GM21737 (cell line): Measurements from ENCODE around the gene ANGEL1.

Source experiments
- ATAC-seq: cut with Tn5 transposase; IDR thresholded peaks from one replicate; pipeline ENCODE4 v1.9.1; 2021; ENCODE audit warnings: mild to moderate bottlenecking, moderate library complexity; ENCODE audit not compliant: unreplicated experiment

Gene ANGEL1

GRCh38 chr14:76820700-76821099 is 8.0 kb upstream of the ANGEL1 start:
- no peak for ATAC-seq

GRCh38 chr14:76814726-76815645 is 2.3 kb upstream of the ANGEL1 start:
- ATAC-seq, result no peak

GRCh38 chr14:76812093-76812421 is 625 bp downstream of the ANGEL1 start:
- peak; percentile 9 for ATAC-seq

GRCh38 chr14:76811561-76811960 is 1.1 kb downstream of the ANGEL1 start:
- ATAC-seq, result no peak

- ATAC-seq, result no peak
Observed at GRCh38 chr14:76810953-76811400, 1.7 kb downstream of the ANGEL1 start.

- ATAC-seq, result no peak
Observed at GRCh38 chr14:76810525-76810924, 2.2 kb downstream of the ANGEL1 start.

GRCh38 chr14:76808990-76809389 is 3.7 kb downstream of the ANGEL1 start:
- no peak for ATAC-seq

GRCh38 chr14:76808011-76808410 is 4.7 kb downstream of the ANGEL1 start:
- no peak for ATAC-seq

- ATAC-seq, result no peak
Observed at GRCh38 chr14:76806446-76806845, 6.2 kb downstream of the ANGEL1 start.

- no peak for ATAC-seq
Observed at GRCh38 chr14:76793956-76794355, 18.7 kb downstream of the ANGEL1 start.

- ATAC-seq, result no peak
Observed at GRCh38 chr14:76793324-76793723, 19.4 kb downstream of the ANGEL1 start.

GRCh38 chr14:76792422-76792821 is 20.3 kb downstream of the ANGEL1 start:
- no peak for ATAC-seq

GRCh38 chr14:76786601-76787000 is 26.1 kb downstream of the ANGEL1 start:
- ATAC-seq, result no peak

- peak; percentile 66 for ATAC-seq
Observed at GRCh38 chr14:76784881-76785280, 27.8 kb downstream of the ANGEL1 start.

GRCh38 chr14:76784266-76784874 is 28.3 kb downstream of the ANGEL1 start:
- no peak for ATAC-seq

GRCh38 chr14:76782885-76783566 is 29.7 kb downstream of the ANGEL1 start:
- no peak for ATAC-seq

- no peak for ATAC-seq
Observed at GRCh38 chr14:76782115-76782884, 30.4 kb downstream of the ANGEL1 start.

- no peak for ATAC-seq
Observed at GRCh38 chr14:76781648-76782051, 31.0 kb downstream of the ANGEL1 start.

GRCh38 chr14:76780875-76781647 is 31.6 kb downstream of the ANGEL1 start:
- no peak for ATAC-seq

- ATAC-seq, result no peak
Observed at GRCh38 chr14:76780360-76780759, 32.3 kb downstream of the ANGEL1 start.
